Neural cell (in vitro differentiated cells): ENCODE results near the gene RFNG. TPM values are rescaled to one million over a fixed set of nuclear protein-coding genes. Genes with fewer than 3 reads are reported as not detected.

Experiments used
- H2AFZ ChIP-seq: fragments of 200-600, 300-800 bp; sonication (generic), shearing (Covaris generic); 2 replicates; pipeline ENCODE4 v1.6.0; 2014; ENCODE audit warnings: low read depth, mild to moderate bottlenecking, antibody characterized with exemption, low read length, moderate library complexity
- H3F3A ChIP-seq: fragments of 200-600 bp; shearing (Covaris generic); 2 replicates; pipeline ENCODE4 v1.6.1; 2016; ENCODE audit warnings: mild to moderate bottlenecking, moderate library complexity, mixed read lengths, antibody characterized with exemption, low read length; ENCODE audit not compliant: insufficient read depth, poor library complexity, severe bottlenecking
- H3K27ac ChIP-seq: fragments of 200-600, 300-800 bp; sonication (generic), shearing (Covaris generic); 2 replicates; pipeline ENCODE4 v1.5.1; 2014; ENCODE audit warnings: mild to moderate bottlenecking, low read length, moderate library complexity
- H3K27me3 ChIP-seq: fragments of 300-800, 200-600 bp; sonication (generic), shearing (Covaris generic); 2 replicates; pipeline ENCODE4 v1.6.0; 2014; ENCODE audit warnings: mild to moderate bottlenecking, low read depth, low read length, moderate library complexity; ENCODE audit not compliant: insufficient read depth
- H3K36me3 ChIP-seq: fragments of 300-800, 200-600 bp; sonication (generic), shearing (Covaris generic); 2 replicates; pipeline ENCODE4 v1.5.1; 2014; ENCODE audit warnings: mild to moderate bottlenecking, antibody characterized with exemption, low read length, moderate library complexity; ENCODE audit not compliant: insufficient read depth
- H3K4me2 ChIP-seq: fragments of 300-800, 200-600 bp; sonication (generic), shearing (Covaris generic); 2 replicates; pipeline ENCODE4 v1.6.0; 2014; ENCODE audit warnings: mild to moderate bottlenecking, low read length
- H3K4me3 ChIP-seq: fragments of 300-800, 200-600 bp; sonication (generic), shearing (Covaris generic); 2 replicates; pipeline ENCODE4 v1.5.1; 2014; ENCODE audit warnings: mild to moderate bottlenecking, low read length, moderate library complexity
- H3K79me2 ChIP-seq: fragments of 200-600 bp; shearing (Covaris generic); replicated peaks from 2 replicates; pipeline ENCODE4 v1.6.0; 2014; ENCODE audit warnings: mild to moderate bottlenecking, low read length, moderate library complexity; ENCODE audit not compliant: insufficient read depth
- H3K9ac ChIP-seq: fragments of 300-800, 200-600 bp; sonication (generic), shearing (Covaris generic); 2 replicates; pipeline ENCODE4 v1.6.1; 2016; ENCODE audit warnings: mild to moderate bottlenecking, low read length, mixed read lengths
- H3K9me2 ChIP-seq: fragments of 200-600 bp; shearing (Covaris generic); 2 replicates; pipeline ENCODE4 v1.6.1; 2016; ENCODE audit warnings: mild to moderate bottlenecking, low read length, mixed read lengths; ENCODE audit not compliant: insufficient read depth
- H3K9me3 ChIP-seq: fragments of 200-600, 300-800 bp; sonication (generic), shearing (Covaris generic); 2 replicates; pipeline ENCODE4 v1.6.1; 2016; ENCODE audit warnings: mild to moderate bottlenecking, mixed run types, low read length, moderate library complexity, mixed read lengths
- H4K20me1 ChIP-seq: fragments of 200-600 bp; shearing (Covaris generic); 2 replicates; pipeline ENCODE4 v1.6.1; 2016; ENCODE audit warnings: mild to moderate bottlenecking, mixed run types; ENCODE audit not compliant: insufficient read depth
- CTCF ChIP-seq: fragments of 450-650 bp; IDR thresholded peaks from 2 replicates; pipeline ENCODE4 v1.5.1; 2014; ENCODE audit warnings: antibody characterized with exemption, mild to moderate bottlenecking, moderate library complexity; ENCODE audit not compliant: poor library complexity, severe bottlenecking
- EP300 ChIP-seq: fragments of 450-650 bp; conservative IDR thresholded peaks from 2 replicates; pipeline ENCODE4 v1.6.1; 2014; ENCODE audit warnings: antibody characterized with exemption, mild to moderate bottlenecking, moderate library complexity; ENCODE audit not compliant: poor library complexity, severe bottlenecking
- EZH2 ChIP-seq: fragments of 200-600, 300-800 bp; shearing (Covaris generic), sonication (generic); IDR thresholded peaks from 2 replicates; pipeline ENCODE4 v1.6.1; 2014; ENCODE audit warnings: antibody characterized with exemption, low read length, borderline replicate concordance, mild to moderate bottlenecking; ENCODE audit not compliant: insufficient read depth, poor library complexity, severe bottlenecking
- MXI1 ChIP-seq: fragments of 450-650 bp; conservative IDR thresholded peaks from 2 replicates; pipeline ENCODE4 v1.6.1; 2014; ENCODE audit warnings: antibody characterized with exemption, mild to moderate bottlenecking; ENCODE audit not compliant: poor library complexity, severe bottlenecking
- POLR2AphosphoS5 ChIP-seq: IDR thresholded peaks from 2 replicates; pipeline ENCODE4 v1.6.1; 2012
- RAD21 ChIP-seq: fragments of 450-650 bp; conservative IDR thresholded peaks from 2 replicates; pipeline ENCODE4 v1.6.1; 2014; ENCODE audit warnings: antibody characterized with exemption, mild to moderate bottlenecking, moderate library complexity
- REST ChIP-seq: IDR thresholded peaks from 2 replicates; pipeline ENCODE4 v1.6.1; 2012; ENCODE audit warnings: borderline replicate concordance
- SMC3 ChIP-seq: fragments of 450-650 bp; conservative IDR thresholded peaks from 2 replicates; pipeline ENCODE4 v1.6.1; 2014; ENCODE audit warnings: antibody characterized with exemption, mild to moderate bottlenecking, moderate library complexity; ENCODE audit not compliant: poor library complexity
- TAF1 ChIP-seq: IDR thresholded peaks from 2 replicates; pipeline ENCODE4 v1.6.1; 2012; ENCODE audit warnings: low read depth
- polyA plus RNA-seq: library from polyadenylated mRNA; depleted of rRNA; stranded (reverse); fragments of >200 nt; gene quantifications from 2 replicates; pipeline ENCODE4 v1.2.3, GENCODE V29; 2014

Gene RFNG
- polyA plus RNA-seq, 1 donor from 2014 or later: 176 TPM

- Histone ChIP-seq H3K36me3 (no peaks in the 10 kb centered on the region), H3K4me2 (no peak overlapping the region), H3K27me3 (no peaks in the 10 kb centered on the region), H3K27ac (no peak overlapping the region), H3F3A (no peaks in the 10 kb centered on the region), H2AFZ (no peak overlapping the region), H3K9ac (no peak overlapping the region), H3K4me3 (no peak overlapping the region), H4K20me1 (no peaks in the 10 kb centered on the region), H3K79me2 (no peaks in the 10 kb centered on the region), H3K9me3 (no peaks in the 10 kb centered on the region), H3K9me2 (no peaks in the 10 kb centered on the region)
- TF ChIP-seq EZH2 (no peak), MXI1 (no peak), TAF1 (no peak), REST (no peak), POLR2AphosphoS5 (no peak), SMC3 (no peak), EP300 (no peak), RAD21 (no peak), CTCF (no peak)
Observed at GRCh38 chr17:82085031-82085861, 33.6 kb upstream of the RFNG start.

- TF ChIP-seq POLR2AphosphoS5 (no peak), RAD21 (no peak), SMC3 (no peak), EZH2 (no peak), REST (no peak), TAF1 (no peak), CTCF (no peak), EP300 (no peak), MXI1 (no peak)
Observed at GRCh38 chr17:82084373-82085030, 32.9 kb upstream of the RFNG start.

More at GRCh38 chr17:82084373-82085030, 32.9 kb upstream of the RFNG start:
- Histone ChIP-seq H4K20me1 (no peaks in the 10 kb centered on the region), H3K9me2 (no peaks in the 10 kb centered on the region), H3K9me3 (no peaks in the 10 kb centered on the region), H3K27me3 (no peaks in the 10 kb centered on the region), H3K9ac (no peak overlapping the region), H3K27ac (no peak overlapping the region), H3F3A (no peaks in the 10 kb centered on the region), H3K36me3 (no peaks in the 10 kb centered on the region), H3K79me2 (no peaks in the 10 kb centered on the region), H2AFZ (no peak overlapping the region), H3K4me2 (no peak overlapping the region), H3K4me3 (no peak overlapping the region)
